Kidney tubule cell (primary cell): ENCODE measurements around the gene LGMN.
"Not testable (repeated sequence)": the region's sequence is repeated elsewhere in the genome, so short reads cannot be mapped to it uniquely, and the experiment has no call there.

ENCODE experiments used
- DNase-seq: peaks from one replicate; pipeline ENCODE4 v3.0.0-alpha.2; 2018; ENCODE audit warnings: low spot score

The LGMN gene

DNA sequence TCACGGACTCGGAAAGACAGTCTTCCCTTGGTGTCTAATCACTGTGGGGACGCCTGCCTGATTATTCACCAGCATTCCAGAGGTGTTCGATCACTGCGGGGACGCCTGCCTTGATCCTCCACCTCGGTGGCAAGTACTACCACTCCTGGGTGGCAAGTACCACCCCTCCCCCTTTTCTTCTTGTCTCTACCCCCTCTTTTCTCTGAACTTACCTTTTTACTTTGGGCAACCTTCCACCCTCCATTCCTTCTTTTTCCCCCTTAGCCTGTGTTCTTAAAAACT, 12.0 kb upstream of the LGMN start:
- DNase-seq: peak; percentile 75

DNA sequence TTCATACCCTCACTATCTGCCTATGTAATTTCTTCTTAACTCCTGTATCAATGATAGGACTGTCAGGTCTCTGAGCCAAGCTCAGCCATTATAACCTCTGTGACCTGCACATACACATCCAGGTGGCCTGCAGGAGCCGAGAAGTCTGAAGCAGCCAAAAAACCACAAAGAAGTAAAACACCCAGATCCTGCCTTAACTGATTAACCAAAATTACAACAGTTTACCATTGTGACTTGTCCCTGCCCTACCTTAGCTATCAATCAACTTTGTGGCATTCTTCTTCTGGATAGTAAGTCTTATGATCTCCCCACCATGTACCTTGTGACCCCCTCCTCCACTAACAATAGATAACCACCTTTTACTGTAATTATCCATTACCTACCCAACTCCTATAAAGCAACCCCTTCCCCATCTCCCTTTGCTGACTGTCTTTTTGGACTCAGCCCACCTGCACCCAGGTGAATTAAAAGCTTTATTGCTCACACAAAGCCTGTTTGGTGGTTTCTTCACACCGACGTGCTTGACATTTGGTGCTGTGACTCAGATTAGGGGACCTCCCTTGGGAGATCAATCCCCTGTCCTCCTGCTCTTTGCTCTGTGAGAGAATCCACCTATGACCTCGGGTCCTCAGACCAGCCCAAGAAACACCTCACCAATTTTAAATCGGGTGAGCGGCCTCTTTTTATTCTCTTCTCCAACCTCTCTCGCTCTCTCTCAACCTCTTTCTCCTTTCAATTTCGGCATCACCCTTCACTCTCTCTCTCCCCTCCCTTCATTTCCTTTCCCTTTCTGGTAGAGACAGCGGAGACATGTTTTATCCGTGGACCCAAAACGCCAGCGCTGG, 11.5 kb upstream of the LGMN start:
- DNase-seq: peak; percentile 63

DNA sequence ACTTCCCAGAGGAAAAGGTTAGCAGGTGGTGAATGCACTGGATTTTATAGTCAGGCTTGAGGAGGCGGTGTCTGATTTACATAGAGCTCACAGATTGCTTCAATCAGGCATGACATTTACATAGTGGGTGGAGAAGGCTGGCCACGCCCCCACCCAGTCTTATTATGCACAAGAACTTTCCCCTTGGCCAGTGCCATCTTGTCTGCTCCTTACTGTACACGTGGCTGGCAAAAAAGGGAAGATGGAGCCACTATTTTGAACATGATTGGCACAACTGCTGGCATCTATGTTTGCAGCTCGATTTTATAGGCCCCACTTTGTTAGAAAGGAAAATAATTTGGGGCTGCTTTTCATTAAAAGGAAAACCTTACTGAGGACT, 10.9 kb upstream of the LGMN start:
- DNase-seq: peak; percentile 69

DNA sequence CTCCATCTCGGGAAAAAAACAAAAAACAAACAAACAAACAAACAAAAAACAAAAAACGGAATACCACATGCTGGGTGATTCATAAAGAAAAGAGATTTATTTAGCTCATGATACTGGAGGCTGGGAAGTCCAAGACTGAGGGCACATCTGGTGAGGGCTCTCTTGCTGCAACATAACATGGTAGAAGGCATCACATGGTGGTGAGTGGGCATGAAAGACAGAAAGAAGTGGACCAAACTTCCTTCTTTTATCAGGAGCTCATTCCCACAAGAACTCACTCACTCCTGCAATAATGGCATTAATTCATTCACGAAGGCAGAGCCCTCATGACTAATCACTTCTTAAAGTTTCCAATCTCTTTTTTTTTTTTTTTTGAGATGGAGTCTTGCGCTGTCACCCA, 8.0 kb upstream of the LGMN start:
- no peak for DNase-seq

DNA sequence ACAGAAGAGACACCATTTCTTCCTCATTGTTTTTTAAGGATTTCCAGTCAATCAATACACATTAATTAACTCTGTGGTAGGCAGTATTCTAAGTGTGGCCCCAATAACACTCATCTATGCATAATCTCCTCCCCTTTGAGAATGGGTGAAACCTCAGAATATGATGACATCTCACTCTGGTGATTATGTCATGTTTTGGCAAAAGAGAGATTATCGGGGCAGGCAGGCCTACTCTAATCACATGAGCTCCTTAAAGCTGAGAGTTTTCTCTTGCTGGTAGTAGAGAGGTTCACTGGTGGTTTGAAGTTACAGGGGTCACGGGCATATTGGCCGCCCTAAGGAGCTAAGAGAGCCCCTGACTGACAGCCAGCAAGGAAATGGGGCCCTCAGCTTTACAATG, 7.1 kb upstream of the LGMN start:
- DNase-seq: no peak

DNA sequence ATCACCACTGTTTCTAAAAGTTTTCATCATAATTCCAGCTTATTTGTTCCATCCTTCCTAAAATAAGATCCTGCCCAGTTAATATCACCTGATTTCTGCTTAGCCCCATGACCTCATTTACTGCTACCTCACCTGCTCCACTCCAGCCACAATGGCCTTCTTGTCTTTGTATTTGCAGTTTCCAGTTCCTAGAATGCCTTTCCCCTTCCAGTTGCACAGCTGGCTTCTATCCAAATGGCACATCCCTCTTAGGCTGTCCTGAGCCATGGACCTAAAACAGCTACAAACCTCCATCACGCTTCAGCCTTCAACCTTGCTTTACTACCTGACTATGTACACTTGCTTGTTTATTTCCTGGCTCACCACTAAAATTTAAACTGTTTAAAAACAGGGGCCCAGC, 6.5 kb upstream of the LGMN start:
- peak; percentile 38 for DNase-seq

DNA sequence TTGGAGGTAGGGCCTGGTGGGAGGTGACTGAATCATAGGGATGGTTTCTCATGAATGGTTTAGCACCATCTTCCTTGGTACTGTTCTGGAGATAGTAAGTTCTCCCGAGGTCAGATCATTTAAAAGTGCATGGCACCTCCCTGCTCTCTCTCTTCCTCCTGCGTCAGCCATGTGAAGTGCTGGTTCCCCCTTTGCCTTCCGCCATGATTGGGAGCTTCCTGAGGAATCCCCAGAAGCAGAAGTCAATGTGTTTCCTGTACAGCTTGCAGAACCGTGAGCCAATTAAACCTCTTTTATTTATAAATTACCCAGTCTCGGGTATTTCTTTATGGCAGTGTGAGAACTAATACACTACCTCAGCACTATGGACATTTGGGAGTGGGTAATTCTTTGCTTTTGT, 4.8 kb upstream of the LGMN start:
- no peak for DNase-seq

DNA sequence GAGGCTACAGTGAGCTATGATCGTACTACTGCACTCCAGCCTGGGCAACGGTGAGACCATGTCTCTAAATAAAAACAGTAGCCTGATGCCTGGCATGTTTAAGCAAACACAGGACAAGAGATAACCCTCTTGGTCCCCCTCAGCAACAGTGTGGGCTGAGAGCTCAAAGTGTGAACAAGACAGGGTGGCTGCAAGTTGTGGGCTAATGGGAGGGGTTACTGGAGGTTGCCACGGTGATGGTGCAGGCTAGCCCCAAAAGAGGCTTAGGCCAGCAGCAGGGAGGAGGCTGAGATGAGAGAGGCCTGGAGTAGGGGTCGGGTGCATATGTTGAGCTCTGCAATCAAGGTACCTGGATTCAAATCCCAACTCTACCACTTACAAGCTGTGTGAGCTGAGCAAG, 3.4 kb upstream of the LGMN start:
- no peak for DNase-seq

DNA sequence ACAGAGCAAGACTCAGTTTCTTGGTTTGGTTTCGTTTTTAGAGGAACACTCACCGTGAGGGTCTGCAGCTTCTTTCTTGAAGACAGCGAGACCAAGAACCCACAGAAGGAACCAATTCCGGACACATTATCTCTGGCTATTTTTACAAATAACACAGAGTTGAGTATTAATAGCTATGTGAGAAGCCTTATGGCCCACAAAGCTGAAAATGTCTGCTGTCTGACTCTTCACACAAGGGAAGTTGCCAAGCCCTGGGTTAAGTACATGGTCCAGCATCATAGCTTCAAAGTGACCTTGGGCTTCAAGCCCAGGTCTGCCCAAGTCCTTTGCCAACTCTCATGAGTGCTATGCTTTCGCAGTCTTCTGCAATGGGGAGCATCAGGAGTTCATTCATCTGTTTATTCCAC, 2.6 kb upstream of the LGMN start:
- no peak for DNase-seq

DNA sequence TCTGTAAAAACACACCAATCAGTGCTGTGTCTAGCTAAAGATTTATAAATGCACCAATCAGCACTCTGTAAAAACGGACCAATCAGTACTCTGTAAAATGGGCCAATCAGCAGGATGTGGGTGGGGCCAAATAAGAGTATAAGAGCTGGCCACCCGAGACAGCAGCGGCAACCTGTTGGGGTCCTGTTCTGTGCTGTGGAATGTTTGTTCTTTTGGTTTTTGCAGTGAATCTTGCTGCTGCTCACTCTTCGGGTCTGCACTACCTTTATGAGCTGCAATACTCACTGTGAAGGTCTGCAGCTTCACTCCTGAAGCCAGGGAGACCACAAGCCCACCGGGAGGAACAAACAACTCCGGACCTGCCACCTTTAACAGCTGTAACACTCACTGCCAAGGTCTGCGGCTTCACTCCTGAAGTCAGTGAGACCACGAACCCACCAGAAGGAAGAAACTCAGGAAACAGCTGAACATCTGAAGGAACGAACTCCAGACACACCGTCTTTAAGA, 1.8 kb upstream of the LGMN start:
- DNase-seq: not testable (repeated sequence)

DNA sequence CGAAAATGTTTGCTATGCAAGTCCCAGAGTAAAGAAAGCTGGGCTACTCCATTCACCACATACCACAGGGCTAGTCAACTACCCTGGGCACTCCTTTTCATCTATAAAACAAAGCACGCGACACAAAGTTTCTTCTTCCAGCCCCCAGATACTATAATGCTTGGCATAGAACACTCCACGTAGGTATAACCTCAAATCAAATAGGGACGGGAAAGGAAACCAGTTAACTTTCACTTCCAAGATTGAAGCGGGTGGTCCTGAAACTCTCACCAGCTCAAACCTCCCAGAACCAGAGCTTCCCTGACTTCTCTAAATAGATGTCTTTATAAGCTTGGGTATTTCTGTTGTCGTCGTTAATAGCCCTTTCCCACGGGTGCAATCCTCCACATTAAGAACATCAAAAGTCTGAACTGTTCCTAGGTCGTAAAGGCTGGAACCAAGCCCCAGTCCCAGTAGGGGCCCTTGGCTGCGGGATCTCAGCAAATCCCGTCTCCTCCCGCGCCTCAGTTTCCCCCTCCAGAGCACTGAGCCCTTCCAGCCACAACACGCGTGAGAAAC, 647 bp downstream of the LGMN start:
- peak; percentile 36 for DNase-seq

DNA sequence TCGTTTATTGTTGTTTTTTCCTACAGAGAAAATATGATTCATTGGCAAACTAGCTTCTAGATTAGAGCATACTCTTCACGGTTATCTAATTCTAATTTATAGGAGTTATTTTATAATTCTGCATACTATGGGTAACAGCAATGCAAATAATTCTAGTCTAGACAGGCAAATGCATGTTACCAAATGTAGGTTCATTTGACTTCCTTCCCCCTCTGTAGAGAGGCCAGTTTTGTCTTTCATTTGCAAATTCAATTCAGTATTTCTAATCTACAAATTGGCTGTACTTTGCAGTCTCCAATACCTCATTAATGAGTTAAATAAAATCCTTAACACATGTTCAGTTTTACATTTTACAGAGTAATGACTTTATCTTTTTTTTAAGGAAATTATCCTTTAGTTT, 4.2 kb downstream of the LGMN start:
- DNase-seq: no peak

DNA sequence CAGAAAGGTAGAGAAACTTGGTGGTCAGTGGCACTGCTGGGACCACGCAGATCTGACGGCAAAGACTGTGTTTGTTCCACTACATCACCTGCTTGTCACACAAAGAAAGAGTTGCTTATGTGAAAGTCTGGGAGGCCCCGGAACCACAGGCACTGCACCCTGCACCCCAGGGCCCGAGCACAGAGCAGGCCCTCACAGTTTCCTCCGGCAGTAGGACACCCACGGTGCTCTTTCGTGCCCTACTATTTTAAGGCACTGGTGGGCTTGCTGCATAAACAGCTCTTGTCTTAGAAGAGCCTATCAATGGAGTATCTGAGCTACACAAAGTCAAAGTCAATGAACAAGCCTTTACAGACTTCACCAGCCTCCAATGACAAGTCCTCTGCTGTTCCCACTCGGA, 8.0 kb downstream of the LGMN start:
- no peak for DNase-seq

DNA sequence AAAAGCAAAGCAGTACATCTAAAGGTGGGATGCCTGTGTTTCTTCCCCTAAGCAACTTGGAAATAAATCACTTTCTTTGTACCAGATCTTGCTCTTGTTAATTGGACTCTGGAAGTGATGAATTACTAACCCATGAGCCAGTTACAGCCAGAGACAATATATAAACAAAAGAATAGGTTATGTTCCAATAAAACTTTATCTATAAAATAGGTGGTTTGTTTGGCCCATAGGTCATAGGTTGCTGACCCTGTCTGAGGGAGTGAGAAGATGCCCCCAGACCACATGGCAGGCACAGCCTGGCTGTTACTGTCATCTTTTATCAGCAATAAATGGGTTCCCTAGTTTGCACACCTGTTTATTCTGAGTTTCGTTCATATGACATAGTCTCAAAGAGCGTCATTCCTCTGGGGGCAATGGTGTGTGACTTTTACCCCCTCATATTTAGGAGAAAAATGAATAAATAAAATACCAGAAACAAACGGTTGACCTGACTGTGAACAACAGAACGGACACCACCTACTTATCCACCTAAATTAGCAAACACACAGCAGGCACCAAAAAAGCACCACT, 10.7 kb downstream of the LGMN start:
- no peak for DNase-seq

DNA sequence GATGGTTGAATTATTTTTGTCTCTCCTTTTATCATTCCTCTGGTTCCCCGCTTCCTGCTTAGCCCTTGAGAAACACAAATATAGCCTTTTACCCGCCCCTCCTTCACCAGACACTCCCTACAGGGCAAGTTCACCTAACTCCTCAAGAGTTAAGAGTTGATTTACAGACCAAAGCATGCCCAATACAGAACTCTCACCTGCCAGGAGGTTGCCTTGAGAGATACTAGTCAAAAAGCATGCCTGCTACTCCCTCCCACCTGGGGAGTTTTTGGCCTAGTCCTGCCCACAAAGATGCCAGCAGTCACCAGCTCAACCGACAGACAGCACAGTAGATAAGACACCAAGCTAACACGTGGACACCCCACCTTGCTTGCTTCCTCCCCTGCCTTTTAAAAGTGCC, 11.2 kb downstream of the LGMN start:
- no peak for DNase-seq

DNA sequence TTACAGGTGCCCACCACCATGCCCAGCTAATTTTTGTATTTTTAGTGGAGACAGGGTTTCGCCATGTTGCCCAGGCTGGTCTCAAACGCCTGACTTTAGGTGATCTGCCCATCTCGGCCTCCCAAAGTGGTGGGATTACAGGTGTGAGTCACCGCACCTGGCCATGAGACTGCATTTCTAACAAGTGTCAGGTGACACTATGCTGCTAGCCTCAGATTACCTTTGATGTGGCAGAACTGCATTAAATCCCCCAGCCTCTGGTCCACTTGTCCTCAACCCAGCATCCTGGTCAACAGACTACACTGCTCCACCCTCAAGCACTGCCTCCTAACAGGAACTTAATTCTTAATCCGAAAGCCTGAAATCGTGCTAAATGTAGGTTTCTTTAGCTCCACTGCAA, 13.1 kb downstream of the LGMN start:
- DNase-seq: no peak

DNA sequence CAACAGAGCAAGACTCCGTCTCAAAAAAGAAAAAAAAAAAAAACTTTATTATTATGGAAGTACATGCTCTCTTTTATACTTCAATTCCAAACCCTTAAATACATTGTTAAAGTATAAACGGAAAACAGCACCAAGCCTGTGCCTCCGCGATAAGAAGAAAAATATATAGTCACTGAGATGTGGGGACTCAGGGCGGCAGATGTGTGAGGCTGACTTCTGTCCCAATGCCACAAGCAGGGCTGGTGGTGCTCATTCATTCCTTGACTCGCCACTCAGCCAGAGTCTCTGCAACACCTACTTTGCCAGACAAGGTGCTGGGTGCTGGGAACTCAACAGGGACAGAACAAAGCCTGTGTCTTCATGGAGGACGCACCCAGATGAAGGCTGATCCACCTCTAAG, 13.8 kb downstream of the LGMN start:
- no peak for DNase-seq

DNA sequence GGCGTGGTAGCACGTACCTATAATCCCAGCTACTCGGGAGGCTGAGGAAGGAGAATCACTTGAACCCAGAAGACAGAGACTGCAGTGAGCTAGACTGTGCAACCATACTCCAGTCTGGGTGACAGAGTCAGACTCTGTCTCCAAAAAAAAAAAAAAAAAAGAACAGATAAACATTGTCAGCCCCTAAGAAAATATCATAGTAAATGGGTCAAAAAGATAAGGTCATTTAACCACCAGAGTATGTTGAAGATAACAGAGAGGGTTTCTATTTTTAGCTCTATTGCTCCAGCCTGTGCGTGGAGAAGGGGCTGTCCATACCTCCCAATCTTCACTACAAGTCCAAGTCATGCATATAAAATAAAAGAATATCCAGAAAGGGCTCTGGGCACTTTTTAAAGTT, 15.4 kb downstream of the LGMN start:
- DNase-seq: no peak

DNA sequence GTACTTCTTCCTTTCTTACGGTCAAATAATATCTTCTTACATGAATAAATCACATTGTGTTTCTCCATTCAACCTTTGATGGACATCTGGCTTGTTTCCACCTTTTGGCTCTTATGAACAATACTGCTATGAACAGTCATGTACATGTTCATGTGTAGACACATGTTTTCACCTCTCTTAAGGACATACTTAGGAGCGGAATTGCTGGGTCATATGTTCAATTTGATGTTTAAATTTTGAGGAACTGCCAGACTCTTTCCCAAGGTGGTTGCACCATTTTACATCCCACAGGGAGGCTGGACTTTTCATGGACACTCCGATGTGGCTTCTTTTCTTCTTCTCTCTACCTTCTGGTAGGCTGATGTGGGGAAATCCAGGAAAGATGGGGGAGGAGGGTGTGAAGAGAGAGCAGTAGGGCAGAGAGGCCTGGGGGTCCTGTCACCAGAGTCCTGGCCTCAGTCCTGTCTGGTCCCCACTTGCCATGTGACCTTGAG, 16.8 kb downstream of the LGMN start:
- no peak for DNase-seq

DNA sequence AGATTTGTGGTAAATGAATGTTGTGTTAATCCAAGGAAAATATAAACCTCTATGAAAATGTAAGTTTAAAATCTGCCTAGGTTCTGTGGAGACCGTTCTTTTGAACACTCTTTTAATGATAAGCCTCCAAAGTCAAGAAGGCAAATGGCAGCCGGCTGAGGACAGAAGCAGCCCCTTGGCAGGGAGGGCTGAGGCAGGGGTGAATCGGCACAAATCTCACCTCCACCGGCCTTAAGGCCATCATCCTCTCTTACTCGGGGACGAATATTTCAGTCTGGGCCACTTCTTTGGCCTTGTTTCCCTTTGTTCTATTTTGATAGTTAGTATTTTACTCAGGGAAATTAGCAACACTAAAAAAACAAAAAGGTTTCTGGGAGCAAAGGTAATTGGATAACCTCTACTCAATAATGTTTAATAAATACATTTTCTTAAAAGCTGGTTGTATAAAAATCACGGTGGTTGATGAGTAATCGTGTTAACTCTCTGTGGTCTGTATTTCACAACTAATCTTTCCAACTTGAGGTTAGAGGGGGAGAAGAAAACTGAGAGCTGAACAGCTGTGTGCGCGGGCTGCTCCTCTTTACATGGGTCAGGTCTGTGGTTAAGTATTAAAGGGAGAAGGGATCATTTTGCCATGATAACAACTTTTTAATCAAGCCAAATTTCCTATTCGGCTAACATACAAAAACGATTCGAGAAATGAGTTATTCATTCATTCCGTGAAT, 18.6 kb downstream of the LGMN start:
- DNase-seq: peak; percentile 69

DNA sequence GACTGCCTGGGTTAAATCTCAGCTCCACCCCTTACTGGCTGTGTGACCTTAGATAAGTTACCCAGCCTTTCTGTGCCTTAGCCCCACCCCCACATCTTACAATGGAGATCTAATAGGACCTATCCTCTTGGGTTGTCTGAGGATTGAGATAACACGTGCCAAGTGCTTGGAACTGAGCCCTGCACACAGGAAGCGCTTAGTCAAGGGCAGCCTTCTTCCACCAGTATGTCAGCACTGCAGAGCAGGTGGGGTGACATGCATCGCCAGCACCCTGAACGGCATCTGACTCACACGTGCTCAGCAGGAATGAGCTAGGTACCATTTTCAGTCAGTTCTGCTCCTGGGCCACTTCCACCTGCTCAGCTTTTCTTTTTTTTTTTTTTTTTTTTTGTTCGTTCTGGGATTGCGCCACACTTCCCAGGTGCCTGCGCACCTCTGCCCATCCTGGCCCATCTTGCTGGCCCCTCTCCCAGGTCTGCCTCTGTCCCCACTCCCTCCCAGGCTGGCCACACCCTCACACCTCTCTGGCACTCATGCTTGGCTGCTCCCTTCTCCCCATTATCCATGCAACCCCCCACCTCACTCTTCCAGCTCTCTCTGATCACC, 19.6 kb downstream of the LGMN start:
- DNase-seq: peak; percentile 96

DNA sequence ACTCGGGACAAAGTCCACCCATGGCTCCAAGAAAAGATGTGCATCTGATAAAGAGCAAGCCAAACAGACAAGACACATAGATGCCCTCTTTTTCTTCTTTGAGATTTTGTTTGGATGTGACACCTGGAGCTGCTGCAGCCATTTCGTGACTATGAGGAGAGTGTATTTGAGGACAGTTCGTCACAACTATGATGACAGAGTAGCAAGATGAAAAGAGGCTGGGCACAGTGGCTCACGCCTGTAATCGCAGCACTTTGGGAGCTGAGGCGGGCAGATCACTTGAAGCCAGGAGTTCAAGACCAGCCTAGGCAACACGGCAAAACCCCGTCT, 21.5 kb downstream of the LGMN start:
- DNase-seq: no peak
